GM18867 (cell line): ENCODE measurements around the gene PHKA2.
A peak's percentile ranks its signal among the peaks of the same experiment; 100 is the strongest.
"Not testable (repeated sequence)": the region's sequence is repeated elsewhere in the genome, so short reads cannot be mapped to it uniquely, and the experiment has no call there.

Experiments
- ATAC-seq: cut with Tn5 transposase; IDR thresholded peaks from one replicate; pipeline ENCODE4 v1.9.1; 2021; ENCODE audit warnings: mild to moderate bottlenecking, moderate library complexity; ENCODE audit not compliant: unreplicated experiment

PHKA2 gene, protein sequence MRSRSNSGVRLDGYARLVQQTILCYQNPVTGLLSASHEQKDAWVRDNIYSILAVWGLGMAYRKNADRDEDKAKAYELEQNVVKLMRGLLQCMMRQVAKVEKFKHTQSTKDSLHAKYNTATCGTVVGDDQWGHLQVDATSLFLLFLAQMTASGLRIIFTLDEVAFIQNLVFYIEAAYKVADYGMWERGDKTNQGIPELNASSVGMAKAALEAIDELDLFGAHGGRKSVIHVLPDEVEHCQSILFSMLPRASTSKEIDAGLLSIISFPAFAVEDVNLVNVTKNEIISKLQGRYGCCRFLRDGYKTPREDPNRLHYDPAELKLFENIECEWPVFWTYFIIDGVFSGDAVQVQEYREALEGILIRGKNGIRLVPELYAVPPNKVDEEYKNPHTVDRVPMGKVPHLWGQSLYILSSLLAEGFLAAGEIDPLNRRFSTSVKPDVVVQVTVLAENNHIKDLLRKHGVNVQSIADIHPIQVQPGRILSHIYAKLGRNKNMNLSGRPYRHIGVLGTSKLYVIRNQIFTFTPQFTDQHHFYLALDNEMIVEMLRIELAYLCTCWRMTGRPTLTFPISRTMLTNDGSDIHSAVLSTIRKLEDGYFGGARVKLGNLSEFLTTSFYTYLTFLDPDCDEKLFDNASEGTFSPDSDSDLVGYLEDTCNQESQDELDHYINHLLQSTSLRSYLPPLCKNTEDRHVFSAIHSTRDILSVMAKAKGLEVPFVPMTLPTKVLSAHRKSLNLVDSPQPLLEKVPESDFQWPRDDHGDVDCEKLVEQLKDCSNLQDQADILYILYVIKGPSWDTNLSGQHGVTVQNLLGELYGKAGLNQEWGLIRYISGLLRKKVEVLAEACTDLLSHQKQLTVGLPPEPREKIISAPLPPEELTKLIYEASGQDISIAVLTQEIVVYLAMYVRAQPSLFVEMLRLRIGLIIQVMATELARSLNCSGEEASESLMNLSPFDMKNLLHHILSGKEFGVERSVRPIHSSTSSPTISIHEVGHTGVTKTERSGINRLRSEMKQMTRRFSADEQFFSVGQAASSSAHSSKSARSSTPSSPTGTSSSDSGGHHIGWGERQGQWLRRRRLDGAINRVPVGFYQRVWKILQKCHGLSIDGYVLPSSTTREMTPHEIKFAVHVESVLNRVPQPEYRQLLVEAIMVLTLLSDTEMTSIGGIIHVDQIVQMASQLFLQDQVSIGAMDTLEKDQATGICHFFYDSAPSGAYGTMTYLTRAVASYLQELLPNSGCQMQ

GRCh38 chrX:18983666-18984380 is at the start of gene PHKA2:
Gene PHKA2, minus strand, starts transcription at chrX:18984114. Its CDS starts 182 bp downstream, at chrX:18983932.
- peak; percentile 45 for ATAC-seq

DNA sequence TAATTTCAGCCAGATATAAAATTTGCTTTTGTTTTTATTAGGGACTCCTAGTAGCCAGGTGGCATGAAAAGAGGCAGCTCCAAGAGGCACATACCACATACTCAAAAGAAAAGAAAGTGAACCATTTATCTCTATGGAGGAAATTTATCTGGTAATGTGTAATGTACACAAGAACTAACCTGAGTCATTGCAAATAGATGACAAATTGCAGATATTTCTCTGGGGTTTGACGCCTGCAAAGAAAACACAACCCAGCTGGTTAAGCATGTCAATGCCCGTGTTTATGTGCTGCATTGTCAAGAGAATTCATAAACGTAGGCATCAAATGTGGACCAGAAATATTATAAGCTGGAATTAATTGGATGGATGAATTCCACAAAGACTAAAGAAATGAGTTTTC is 46.9 kb upstream of the PHKA2 start:
- no peak for ATAC-seq

- no peak for ATAC-seq
Measured at GRCh38 chrX:19028560-19028959, 44.6 kb upstream of the PHKA2 start.

DNA sequence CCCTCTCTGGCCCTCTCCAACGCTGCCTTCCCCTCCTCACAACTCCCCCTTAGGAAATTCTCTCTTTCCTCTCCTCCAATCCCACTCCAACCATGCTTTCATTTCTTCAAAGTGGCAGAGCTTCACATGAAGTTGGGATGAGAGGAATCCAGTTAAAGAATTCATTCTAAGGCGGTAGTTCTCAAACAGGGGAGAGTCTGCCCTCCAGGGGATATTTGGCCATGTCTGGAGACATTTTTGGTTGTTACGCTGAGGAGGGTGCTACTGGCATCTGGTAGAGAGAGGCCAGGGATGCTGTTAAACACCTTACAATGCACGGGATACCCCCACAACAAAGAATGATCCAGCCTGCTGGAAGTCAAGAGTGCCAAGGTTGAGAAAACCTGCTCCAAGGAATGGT is 40.5 kb upstream of the PHKA2 start:
- ATAC-seq = no peak

DNA sequence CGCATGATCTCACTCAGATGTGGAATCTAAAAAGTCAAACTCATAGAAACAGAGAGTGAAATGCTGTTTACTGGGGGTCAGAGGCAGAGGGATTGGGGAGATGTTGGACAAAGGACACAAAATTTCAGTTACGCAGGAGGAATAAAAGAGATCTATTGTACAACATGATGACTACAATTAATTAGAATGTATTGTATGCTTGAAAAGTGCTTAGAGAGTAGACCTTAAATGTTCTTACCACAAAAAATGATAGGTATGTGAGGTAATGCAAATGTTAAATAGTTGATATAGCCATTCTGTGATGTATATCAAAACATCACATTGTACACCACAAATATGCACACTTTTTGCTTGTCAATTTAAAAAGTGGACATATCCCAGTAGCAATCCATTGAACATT is 36.1 kb upstream of the PHKA2 start:
- no peak for ATAC-seq

GRCh38 chrX:19017271-19017670 is 33.4 kb upstream of the PHKA2 start:
- peak; percentile 48 for ATAC-seq

DNA sequence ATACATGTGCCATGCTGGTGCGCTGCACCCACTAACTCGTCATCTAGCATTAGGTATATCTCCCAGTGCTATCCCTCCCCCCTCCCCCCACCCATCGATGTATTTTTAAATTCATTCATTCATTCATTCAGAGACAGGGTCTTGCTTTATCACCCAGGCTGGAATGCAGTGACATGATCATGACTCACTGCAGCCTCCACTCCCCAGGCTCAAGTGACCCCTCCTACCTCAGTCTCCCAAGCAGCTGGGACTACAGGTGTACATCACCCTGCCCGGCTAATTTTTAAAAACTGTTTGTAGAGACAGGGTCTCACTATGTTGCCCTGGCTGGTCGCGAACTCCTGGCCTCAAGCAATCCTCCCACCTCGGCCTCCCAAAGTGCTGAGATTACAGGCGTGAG is 32.7 kb upstream of the PHKA2 start:
- not testable (repeated sequence) for ATAC-seq

DNA sequence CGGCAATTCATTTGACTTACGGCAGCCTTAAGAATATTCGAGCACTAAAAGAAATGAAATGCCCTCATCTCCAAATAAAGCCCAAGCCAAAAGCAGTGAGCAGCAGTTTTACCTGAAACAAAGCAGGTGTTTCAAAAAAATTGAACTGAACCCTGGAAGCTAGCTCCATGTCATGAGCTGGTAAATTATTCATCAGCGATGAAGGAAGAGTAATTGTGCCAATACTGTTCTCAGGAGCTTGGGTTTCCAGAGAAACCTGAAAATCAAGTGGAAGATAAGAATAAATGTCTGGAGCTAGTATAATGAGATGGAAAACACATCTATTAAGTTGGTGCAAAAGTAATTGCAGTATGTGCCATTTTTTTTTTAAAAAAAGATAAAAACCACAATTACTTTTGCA is 24.0 kb upstream of the PHKA2 start:
- ATAC-seq = no peak

- no peak for ATAC-seq
Measured at GRCh38 chrX:19007011-19007410, 23.1 kb upstream of the PHKA2 start.

GRCh38 chrX:19005909-19006308 is 22.0 kb upstream of the PHKA2 start:
- ATAC-seq = no peak

DNA sequence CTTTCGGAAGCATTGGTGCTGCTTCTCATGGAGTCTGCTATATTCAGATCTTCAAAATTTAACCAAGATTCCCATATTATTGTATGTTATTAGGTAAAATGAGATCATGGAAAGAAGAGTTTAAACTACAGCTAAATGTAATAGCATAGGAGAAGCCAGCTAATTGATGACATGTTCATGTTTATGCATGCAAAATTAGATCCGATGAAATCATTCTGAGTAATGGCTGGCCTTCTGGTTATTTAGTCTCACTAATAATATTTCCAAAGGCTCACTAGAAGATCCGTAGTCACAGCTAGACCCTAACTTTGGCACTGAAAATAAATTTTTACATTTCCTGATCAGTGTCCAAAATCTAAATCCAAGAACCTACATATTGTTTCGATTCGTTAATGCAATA is 19.8 kb upstream of the PHKA2 start:
- no peak for ATAC-seq

DNA sequence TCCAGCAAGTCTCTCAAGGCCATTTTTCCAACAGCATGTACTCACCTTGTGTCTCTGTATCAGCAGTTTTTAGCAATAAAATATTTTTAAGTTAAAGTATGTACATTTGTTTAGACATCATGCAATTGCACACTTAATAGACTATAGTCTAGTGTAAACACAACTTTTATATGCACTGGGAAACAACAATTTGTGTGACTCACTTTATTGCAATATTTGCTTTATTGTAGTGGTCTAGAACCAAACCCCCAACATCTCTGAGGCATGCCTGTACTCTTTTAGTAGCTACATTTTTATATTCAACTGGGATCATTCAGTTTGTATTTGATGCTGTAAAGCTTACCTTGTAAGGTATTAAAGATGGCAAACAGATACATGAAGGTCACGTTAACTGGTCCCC is 14.7 kb upstream of the PHKA2 start:
- no peak for ATAC-seq

- no peak for ATAC-seq
Measured at GRCh38 chrX:18997916-18998315, 14.0 kb upstream of the PHKA2 start.

DNA sequence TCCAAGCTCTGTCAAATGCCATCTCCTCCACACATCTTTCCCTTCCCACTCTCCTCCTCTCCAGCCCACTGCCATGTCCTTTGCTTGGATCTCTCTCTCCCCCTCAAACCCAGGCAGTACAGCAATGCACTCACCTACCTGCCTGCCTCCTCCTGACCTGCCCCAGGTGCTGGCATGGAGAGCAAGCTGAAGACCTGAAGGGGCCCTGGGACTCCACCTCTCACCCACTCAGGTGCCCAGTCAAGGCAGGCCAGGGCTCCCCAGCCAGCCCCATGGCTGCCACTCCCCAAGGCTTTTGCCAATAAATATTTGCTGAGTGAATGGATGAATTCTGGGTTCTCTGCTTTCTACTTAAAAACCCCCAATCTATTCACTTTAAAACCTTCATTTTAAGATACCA is 12.6 kb upstream of the PHKA2 start:
- ATAC-seq = no peak

- ATAC-seq = no peak
Measured at GRCh38 chrX:18995221-18995620, 11.3 kb upstream of the PHKA2 start.

GRCh38 chrX:18994713-18995112 is 10.8 kb upstream of the PHKA2 start:
- ATAC-seq = no peak

- no peak for ATAC-seq
Measured at GRCh38 chrX:18992829-18993228, 8.9 kb upstream of the PHKA2 start.

GRCh38 chrX:18985186-18985435 is 1.2 kb upstream of the PHKA2 start:
- ATAC-seq = peak; percentile 1

- ATAC-seq = peak; percentile 83
Measured at GRCh38 chrX:18984381-18985185, 669 bp upstream of the PHKA2 start.

DNA sequence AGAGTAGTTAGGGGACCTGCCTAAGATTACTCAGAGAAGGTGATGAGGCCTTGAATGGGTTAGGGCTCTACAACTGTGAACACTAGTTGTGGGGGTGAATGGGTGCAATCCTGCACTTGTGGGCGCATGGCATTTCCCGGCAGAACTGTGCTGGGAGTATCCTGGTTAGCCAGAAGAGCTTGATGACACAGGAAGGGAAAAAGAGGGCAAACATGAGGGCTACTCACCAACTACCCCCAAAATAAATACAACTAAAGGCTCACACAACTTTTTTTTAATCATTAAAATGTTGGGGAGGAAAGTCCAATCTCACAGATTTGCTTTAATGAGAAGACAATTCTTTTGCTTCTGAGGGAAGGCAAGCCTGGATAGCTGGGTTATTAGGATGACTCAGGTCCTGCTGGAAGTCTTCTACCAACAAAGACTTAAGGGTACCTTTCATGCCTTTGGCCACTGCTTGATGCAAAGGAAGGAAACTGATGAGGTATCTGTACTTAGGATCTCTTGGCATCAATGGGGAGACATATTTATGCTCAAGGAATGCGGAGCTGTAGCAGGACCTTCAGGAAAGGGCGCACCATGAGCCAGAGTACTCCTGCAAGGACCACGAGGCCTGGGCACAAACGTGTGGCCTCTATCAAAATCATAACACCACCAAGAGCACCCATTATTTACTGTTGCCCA is 2.6 kb downstream of the PHKA2 start:
- ATAC-seq = no peak
